Cerebellar cortex (tissue), 1 donor: ENCODE results near the gene AFF3.
"Not testable (repeated sequence)": the region's sequence is repeated elsewhere in the genome, so short reads cannot be mapped to it uniquely, and the experiment has no call there.

Source experiments
- DNase-seq: peaks from one replicate; pipeline ENCODE4 v3.0.0-alpha.2; 2015; ENCODE audit warnings: low spot score

AFF3 gene, protein sequence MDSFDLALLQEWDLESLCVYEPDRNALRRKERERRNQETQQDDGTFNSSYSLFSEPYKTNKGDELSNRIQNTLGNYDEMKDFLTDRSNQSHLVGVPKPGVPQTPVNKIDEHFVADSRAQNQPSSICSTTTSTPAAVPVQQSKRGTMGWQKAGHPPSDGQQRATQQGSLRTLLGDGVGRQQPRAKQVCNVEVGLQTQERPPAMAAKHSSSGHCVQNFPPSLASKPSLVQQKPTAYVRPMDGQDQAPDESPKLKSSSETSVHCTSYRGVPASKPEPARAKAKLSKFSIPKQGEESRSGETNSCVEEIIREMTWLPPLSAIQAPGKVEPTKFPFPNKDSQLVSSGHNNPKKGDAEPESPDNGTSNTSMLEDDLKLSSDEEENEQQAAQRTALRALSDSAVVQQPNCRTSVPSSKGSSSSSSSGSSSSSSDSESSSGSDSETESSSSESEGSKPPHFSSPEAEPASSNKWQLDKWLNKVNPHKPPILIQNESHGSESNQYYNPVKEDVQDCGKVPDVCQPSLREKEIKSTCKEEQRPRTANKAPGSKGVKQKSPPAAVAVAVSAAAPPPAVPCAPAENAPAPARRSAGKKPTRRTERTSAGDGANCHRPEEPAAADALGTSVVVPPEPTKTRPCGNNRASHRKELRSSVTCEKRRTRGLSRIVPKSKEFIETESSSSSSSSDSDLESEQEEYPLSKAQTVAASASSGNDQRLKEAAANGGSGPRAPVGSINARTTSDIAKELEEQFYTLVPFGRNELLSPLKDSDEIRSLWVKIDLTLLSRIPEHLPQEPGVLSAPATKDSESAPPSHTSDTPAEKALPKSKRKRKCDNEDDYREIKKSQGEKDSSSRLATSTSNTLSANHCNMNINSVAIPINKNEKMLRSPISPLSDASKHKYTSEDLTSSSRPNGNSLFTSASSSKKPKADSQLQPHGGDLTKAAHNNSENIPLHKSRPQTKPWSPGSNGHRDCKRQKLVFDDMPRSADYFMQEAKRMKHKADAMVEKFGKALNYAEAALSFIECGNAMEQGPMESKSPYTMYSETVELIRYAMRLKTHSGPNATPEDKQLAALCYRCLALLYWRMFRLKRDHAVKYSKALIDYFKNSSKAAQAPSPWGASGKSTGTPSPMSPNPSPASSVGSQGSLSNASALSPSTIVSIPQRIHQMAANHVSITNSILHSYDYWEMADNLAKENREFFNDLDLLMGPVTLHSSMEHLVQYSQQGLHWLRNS (N-terminal part only)

DNA sequence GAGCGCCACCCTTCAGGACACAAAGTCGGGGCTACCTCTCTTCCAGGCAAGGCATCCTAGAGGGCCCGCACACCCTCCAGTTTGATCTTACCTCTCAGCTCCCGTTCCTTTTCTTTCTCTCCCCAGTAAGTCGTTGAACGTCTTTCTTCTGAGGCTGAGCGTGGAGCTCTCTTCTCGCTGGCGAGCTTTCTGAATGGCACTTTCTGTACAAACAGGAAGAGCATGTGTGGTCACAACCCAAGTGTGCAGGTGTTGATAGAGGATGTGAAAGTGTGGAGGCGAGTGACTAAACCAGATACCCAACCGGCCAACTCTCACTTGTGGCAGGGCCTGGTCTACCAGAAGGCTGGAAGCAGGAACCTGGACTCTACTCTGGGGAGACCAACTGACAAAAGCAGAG, at the start of gene AFF3:
AFF3 (minus strand) TSS at position 198 of the 400 bp plus-strand sequence. CDS start 38,136 bp downstream, outside the sequence.
- DNase-seq, result no peak

DNA sequence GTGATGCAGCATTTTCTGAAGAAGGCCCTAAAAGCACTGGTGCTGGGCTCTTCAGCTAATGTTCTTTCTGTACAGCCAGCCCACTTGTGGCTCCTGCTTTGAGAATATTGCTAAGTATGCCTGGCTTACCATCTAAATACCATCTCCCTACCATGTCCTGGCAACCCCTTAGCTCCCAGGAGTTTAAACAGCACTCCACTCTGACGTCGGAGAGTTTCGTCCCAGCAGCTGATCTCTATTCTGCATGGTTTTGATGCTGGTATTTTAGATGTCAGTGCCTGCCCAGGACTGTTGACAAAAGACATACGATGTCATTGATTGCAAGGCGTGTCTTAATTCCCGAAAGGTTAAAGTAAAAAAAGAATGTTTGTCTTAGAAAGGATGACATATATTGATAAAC, 47.0 kb upstream of the AFF3 start:
- no peak for DNase-seq

DNA sequence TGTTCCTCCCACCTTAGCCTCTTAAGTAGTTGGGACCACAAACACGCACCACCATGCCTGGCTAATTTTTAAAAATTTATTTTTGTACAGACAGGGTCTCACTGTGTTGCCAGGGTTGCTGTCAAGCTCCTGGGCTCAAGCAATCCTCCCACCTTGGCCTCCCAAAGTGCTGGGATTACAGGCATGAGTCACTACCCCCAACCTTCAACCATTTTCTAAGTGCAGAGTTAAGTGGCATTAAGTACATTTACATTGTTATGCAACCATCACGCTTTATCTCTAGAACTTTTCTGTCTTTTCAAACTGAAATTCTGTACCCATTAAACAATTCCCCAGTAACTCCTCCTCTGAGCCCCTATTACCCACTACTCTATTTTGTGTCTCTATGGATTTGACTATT, 45.9 kb upstream of the AFF3 start:
- DNase-seq, result no peak

DNA sequence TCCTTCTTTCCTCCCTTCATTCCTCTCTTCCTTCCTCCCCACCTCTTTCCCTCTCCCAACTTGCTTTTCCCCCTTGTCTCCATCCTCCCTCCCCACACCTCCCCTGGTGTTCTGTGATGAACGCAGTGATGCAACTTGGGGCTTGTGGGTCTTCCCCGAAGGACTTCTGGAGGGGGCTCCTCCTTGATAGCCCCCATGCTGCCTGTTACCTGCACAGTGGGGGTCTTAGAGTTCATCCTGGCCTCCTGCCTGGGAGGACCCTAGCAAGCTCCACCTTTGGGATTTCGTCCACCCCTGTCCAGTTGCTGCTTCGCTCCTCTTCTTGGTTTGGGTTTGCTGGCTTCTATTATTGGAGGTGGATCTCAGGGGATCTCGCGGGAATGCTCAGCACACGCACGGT, 43.7 kb upstream of the AFF3 start:
- no peak for DNase-seq

DNA sequence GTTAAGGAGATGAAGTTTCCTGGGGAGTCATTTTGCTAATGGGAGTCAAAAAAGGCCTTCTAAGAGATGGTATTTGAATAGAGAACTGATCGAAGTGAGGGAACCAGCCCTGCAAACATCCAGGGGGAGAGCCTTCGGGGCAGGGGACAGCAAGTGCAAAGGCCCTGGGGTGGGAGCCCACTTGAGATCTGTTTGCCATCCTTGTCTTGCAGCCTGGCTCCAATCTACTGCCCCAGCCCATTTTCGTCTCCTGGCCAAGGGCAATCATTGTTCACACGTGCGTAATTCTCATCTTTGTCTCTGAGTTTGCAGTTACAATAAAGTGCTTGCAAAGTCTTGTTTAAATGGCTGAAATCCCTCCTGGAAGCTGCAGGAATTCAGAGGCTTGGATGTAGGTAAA, 43.1 kb upstream of the AFF3 start:
- DNase-seq, result no peak

DNA sequence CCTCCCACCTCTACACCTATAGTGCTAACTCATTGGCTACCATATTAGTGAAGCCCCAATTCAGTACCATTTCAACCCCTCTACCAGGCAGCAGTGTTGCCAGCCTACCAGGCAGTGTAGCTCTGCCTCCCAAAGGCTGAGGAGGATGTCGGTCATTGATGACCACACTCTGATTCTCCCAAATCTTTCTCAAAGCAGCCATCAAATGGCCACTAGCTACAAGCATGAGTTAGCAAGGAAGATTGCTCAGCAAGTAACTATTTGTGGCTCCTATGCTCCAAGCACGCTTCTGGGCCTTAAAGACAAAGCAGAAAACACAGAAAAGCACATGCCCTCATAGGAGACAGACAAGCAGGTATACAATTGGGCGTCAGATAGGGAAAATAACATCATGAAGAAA, 42.7 kb upstream of the AFF3 start:
- DNase-seq, result no peak

DNA sequence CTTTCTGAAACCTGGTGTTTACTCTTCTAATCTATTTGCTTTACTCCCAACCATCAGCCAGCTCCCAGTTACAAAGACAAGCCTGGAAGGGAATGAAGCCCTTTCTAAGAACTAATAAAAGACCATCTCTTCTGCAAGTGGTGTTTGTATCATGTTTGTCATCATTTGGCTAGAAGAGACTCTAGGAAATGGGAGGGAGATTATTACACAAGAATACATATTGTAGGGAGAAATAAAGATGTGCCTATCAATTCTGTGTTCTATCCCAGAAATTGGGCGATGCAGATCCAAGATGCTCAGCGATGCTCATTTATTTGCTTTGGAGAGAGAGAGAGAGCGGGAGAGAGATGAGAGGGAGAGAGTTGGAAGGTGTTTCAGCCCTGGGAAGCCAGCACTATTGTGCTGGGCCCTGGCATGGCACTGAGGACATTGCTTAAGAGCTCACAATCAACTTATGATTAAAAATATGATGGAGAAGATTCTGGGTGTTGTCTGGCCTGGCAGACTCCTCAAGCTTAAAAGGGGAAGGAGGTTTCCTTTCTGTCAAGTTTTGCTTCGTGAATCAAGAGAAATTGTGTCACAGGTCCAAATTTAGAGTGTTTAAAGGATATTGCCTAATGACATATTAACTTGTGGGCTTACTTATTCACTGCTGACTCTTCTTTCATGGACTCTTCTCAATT, 41.8 kb upstream of the AFF3 start:
- no peak for DNase-seq

DNA sequence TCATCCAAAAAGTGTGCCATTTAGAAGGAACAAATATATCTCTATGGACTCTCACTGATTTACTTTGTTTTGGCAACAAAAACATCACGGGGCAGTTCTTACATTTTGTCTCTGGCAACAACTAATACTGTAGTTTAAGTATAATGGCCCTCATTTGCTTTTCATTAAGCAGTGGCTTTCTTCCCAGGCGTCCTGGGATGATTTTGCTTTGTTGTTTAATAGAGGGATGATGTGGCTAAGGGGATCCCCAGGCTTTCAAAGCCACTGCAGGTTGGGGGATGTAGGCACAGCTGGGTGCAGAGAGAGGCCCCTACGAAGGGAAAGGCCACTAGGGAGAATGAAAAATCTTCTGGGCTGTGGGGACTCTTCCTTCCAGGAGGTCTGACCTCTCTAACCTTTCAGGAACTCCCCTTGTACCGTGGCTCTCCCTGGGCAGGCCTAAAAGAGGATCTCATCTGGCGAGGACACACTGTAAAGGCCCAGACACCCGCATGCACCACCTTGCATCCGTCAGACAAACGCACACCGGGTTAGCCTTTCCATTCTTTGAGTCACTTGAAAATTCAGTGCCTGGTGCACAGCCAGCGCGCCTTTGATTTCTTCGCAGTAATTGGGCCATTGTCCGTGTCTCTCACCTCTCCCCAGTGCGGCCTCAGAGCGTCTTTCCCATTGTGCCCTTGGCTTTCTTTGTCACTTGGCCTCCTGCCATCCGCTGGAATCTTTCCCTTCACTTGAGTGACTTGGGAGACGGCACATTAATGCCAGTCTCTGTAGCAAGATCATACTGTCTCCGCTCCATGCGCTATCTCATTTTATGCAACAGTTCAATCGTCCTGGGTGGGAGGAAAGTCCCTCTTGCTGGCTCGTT, 40.3 kb upstream of the AFF3 start:
- peak; percentile 62 for DNase-seq

DNA sequence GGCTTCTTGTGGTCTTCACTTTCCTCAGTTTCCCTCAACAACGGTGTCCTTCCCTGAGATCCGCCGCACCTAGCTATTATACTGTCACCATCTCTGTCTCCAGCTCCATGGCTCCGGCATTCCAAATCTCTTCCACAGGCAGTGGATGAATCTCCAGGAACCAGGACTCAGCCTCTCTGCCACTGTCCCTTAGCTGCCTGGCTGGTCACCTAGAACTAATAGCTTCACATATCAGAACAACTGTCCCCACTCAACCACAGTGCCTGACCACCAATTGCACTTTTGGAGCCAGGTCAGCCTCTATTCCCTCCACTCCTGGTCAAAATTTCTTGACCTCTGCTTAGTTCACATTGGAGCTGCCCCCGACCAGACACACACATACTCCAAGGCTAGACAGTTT, 38.1 kb upstream of the AFF3 start:
- no peak for DNase-seq

DNA sequence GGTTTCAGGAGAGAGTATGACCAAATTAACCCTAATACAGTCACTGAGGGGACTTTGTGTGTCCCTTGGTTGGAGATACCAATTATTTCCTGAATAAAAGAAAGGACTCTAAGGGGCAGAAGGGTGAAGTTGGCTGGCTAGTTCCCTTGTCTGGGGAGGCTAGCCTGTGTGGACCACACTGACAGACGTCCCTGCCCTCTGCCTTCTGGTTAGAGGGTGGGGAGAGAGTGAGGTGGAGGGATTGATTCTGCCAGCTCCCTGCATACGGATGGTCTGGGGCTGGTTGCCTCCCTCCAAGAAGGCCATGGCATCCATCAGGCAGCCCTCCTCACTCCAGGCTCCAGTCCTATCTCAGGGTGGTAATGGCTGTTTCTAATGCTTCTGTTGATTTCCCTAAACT, 37.4 kb upstream of the AFF3 start:
- no peak for DNase-seq

DNA sequence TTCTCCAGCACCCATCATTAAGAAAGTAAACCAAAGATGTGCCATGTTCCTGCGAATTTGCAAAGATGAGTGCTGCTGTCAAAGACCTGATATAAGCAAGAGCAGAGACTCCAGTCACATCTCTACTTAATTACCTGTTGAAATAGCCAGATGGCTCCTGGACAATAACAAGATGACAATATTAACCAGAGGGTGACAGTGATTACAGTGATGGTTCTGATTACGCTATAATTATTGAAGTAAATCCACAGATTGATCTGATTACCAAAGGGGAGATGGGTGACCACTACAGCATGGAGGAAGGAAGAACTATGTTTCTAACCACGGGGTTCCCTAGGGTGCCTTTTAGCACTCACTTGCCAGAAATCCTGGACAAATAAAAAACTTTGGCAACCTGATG, 36.5 kb upstream of the AFF3 start:
- no peak for DNase-seq

DNA sequence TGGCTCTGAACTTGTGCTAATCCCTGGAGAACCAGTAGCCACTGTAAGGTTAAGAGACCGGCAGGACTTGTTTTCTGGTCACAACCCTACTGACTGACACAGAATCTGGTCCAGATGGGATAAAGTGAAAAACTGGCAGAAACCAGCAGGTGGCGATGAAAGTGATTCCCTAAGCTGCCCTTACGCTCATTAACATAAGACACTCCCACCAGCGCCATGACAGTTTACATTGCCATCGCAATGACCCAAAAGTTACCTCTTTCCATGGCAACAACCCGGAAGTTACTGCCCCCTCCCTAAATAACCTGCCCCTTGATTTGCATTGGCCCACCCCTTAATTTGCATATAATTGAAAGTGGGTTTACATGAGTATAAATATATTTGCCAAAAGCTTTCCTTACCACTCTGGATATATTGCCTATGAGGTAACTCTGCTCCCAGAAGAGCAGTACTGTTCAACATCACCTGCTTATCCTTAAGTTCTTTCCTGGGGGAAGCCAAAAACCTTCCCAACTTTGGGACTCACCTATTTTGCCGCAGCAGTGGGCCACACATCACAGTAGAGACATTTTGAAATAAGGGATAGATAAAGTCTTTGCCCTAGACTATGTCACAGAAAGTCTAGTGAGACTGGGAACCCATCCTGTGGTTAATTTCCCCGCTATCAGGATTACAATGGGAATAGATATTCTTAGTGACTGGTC, 35.8 kb upstream of the AFF3 start:
- peak; percentile 44 for DNase-seq

DNA sequence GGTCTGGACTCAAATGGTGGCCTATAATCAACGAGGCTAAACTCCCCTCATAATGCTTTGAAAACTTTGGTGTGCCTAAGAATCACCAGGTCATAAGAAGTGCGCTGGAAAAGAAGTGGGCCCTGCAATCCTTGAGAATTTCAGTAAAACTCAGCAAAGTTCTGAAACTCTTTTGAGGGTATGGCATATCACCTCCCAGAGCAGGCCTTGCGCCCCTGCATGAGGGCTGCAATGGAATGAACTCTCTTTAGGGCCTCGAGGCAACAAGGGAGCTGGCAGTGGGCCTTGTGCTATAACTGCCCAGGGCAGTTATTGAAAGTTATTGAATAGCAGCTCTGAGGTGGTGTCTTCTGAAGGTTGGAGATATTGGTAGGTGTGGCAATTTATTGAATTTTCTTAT, 34.5 kb upstream of the AFF3 start:
- no peak for DNase-seq

DNA sequence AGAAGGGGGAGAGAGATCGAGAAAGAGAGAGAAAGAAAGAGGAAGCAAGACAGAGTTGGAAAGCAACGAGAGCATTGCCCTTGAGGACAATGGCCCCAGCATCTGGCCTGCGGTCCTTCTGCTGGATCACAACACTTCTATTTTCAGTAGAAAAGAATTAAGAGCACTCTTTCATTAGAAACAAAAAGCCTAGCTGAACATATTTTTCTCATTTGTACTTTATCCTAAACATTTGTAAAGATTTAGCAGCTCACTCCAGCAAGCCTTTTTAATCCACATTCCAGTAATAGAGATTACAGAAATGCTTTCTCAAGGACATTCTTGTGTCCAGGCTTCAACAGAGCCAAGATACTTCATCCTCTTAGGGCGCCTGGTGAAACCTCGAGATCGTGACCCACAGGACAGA, 31.6 kb upstream of the AFF3 start:
- DNase-seq, result no peak

DNA sequence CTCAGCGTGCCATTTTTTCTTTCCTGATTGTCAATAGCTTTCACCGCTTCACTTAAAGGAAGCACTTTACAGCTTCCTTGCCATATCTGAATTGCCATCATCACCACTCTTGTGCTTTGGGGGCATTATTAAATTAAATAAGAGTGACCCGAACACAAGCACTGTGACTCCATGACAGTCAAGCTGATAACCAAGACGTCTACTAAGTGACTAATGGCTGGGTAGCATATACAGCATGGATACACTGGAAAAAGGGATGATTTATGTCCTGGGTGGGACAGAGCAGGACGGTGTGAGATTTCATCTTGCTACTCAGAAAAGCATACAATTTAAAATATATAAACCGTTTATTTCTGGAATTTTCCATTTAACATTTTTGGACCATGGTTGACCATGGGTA, 24.3 kb upstream of the AFF3 start:
- DNase-seq, result no peak

DNA sequence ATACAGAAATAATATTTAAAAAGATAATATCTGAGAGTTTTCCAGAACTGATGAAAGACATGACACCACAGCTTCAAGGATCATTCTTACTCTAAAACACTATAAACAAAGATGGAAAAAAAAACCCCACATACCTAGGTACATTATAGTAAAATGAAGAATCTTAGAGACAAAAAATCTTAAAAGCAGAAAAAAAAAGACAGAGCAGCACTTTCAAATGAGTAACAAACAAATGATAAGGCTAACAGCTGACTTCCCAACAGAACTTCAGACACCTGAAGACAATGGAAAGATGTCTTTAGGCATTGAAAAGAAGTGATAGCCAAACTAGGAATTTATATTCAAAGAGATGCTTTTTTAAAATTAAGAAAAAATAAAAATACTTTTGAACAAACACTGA, 21.2 kb upstream of the AFF3 start:
- DNase-seq, result no peak

DNA sequence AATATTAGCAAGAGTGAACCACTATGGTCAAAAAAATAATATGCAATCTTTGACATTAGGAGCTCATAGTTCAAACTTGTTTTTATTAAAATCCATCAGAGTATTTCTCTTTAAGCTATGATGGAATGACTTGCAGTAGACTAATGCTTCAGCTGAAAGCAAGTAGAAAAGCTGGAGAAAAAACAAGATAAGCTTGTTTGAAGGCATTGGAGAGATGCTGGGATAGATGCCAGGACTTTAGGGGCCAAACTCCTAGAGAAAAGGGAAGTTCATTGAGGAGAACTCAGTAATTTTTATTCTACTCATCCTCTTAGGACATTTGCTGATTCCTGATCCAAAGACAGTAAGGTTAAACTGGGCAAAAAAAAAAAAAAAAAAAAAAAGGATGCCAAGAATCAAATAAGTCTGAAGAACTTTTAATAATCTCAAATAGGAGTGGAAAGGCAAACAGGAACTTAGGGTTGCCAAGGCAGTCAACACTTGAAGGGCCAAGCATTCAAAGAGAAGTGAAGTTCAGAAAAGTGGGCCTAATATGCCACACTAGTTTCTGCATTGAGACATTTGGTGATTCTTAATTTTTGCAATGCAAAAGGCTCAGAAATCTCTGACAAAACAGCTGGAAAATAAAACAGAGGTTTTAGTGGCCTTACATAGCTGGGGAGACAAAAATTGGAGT, 19.7 kb upstream of the AFF3 start:
- DNase-seq, result peak; percentile 4

DNA sequence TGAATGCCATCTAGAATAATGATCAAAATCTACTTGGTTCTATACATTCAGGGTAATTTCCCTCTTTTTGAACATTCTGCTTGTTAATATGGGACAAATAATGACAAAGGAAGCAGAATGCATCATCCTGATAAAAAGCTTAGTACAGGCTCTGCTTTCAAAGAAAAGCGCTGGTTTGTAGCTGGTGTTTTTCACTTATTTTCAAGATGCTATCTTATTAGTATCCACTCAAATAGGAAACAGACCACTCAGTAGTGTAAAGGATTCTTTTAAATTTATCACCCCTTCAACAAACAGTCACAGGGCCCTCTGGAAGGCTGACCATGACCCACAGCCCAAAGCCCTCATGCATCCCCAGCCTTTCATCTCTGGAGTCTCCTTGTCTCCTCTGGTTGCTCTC, 18.0 kb upstream of the AFF3 start:
- DNase-seq, result no peak

DNA sequence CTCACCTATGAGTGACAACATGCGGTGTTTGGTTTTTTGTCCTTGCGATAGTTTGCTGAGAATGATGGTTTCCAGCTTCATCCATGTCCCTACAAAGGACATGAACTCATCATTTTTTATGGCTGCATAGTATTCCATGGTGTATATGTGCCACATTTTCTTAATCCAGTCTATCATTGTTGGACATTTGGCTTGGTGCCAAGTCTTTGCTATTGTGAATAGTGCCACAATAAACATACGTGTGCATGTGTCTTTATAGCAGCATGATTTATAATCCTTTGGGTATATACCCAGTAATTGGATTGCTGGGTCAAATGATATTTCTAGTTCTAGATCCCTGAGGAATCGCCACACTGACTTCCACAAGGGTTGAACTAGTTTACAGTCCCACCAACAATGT, 9.4 kb upstream of the AFF3 start:
- not testable (repeated sequence) for DNase-seq

DNA sequence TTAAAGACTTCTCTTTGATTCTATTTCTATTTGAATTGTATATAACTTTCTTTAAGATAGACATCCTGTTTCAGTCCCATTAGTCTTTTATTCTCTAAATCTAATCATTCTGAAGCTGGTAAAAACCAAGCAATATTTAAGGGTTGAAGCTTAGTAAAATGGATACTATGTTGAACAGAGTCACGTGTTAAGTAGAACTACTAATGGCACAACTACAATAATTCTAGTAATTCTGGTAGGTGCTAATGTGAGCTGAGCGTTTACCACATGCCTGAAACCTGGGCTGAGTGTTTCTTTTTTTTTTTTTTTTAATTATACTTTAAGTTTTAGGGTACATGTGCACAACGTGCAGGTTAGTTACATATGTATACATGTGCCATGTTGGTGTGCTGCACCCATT, 8.9 kb upstream of the AFF3 start:
- DNase-seq, result no peak
